PC-3 (cell line): ENCODE data around the gene SLC35F3. TPM values are rescaled to one million over a fixed set of nuclear protein-coding genes. Genes with fewer than 3 reads are reported as not detected.
"Not testable (repeated sequence)": the region's sequence is repeated elsewhere in the genome, so short reads cannot be mapped to it uniquely, and the experiment has no call there.

Experiments
- ATAC-seq: fragments of 200-7000 bp; cut with Tn5 transposase; 2 replicates; pipeline ENCODE4 v1.9.1; 2020; ENCODE audit warnings: mild to moderate bottlenecking, moderate library complexity
- BruUV-seq: library from RNA; stranded (reverse); fragments of 400-500 nt; replicated peaks from 2 replicates; lab custom pipeline; 2021; lab: Mats Ljungman, UMichigan
- CTCF ChIA-PET: fragments of 300-600 bp; sonication (Branson Sonifier 250); formaldehyde crosslinking; loops from one replicate; lab custom pipeline; 2022; ENCODE audit warnings: antibody characterized with exemption; lab: Charles Lee
- POLR2A ChIA-PET: fragments of 300-600 bp; sonication (Branson Sonifier 250); formaldehyde crosslinking; loops from one replicate; lab custom pipeline; 2022; ENCODE audit warnings: antibody characterized with exemption; ENCODE audit not compliant: unreplicated experiment; lab: Charles Lee
- DNase-seq: peaks from one replicate; pipeline ENCODE4 v3.0.0-alpha.2; 2015
- H2AFZ ChIP-seq: fragments of 300-600 bp; sonication (generic); 2 replicates; pipeline ENCODE4 v1.6.0; 2016; ENCODE audit warnings: antibody characterized with exemption, low read length
- H3F3A ChIP-seq: fragments of 300-600 bp; sonication (generic); one replicate; pipeline ENCODE4 v1.6.0; 2017; ENCODE audit warnings: antibody characterized with exemption, low read length, control low read depth, mild to moderate bottlenecking; ENCODE audit not compliant: unreplicated experiment
- H3K27ac ChIP-seq: fragments of 300-600 bp; sonication (generic); 2 replicates; pipeline ENCODE4 v1.5.1; 2016; ENCODE audit warnings: mild to moderate bottlenecking, low read length
- H3K27me3 ChIP-seq: fragments of 300-600 bp; sonication (generic); 2 replicates; pipeline ENCODE4 v1.6.1; 2016; ENCODE audit warnings: low read length, mixed read lengths
- H3K36me3 ChIP-seq: fragments of 300-600 bp; sonication (generic); 2 replicates; pipeline ENCODE4 v1.6.1; 2016; ENCODE audit warnings: low read depth, mixed run types, low read length, mixed read lengths
- H3K4me1 ChIP-seq: fragments of 300-600 bp; sonication (generic); 2 replicates; pipeline ENCODE4 v1.5.1; 2016; ENCODE audit warnings: low read length; ENCODE audit not compliant: insufficient read depth
- H3K4me2 ChIP-seq: fragments of 300-600 bp; sonication (generic); 2 replicates; pipeline ENCODE4 v1.6.0; 2016; ENCODE audit warnings: low read length
- H3K4me3 ChIP-seq: fragments of 300-600 bp; sonication (generic); 2 replicates; pipeline ENCODE4 v1.5.1; 2016; ENCODE audit warnings: mild to moderate bottlenecking, low read length, mixed read lengths
- H3K79me2 ChIP-seq: fragments of 300-600 bp; sonication (generic); 2 replicates; pipeline ENCODE4 v1.6.1; 2017; ENCODE audit warnings: low read length, mixed read lengths
- H3K9ac ChIP-seq: fragments of 300-600 bp; sonication (generic); 2 replicates; pipeline ENCODE4 v1.6.0; 2016; ENCODE audit warnings: mild to moderate bottlenecking, low read length
- H3K9me2 ChIP-seq: fragments of 300-600 bp; sonication (generic); replicated peaks from 2 replicates; pipeline ENCODE4 v1.6.1; 2016; ENCODE audit warnings: mixed run types, low read length, mixed read lengths
- H3K9me3 ChIP-seq: fragments of 300-600 bp; sonication (generic); 2 replicates; pipeline ENCODE4 v1.6.1; 2016; ENCODE audit warnings: low read length, mixed read lengths
- H4K20me1 ChIP-seq: fragments of 300-600 bp; sonication (generic); 2 replicates; pipeline ENCODE4 v1.6.1; 2016; ENCODE audit warnings: low read length, mixed read lengths
- EZH2 ChIP-seq: fragments of 300-600 bp; sonication (generic); IDR thresholded peaks from one replicate; pipeline ENCODE4 v1.6.1; 2017; ENCODE audit warnings: antibody characterized with exemption, mild to moderate bottlenecking, low read length; ENCODE audit not compliant: unreplicated experiment
- EZH2phosphoT487 ChIP-seq: fragments of 300-600 bp; sonication (generic); IDR thresholded peaks from 2 replicates; pipeline ENCODE4 v1.6.1; 2018; ENCODE audit warnings: mild to moderate bottlenecking, antibody characterized with exemption, low read length, borderline replicate concordance
- intact Hi-C: fragments of 100-400 bp; cut with micrococcal nuclease; formaldehyde crosslinking; loops from 2 replicates; pipeline ENCODE4 v1.9.0; 2023
- total RNA-seq: library from RNA; depleted of rRNA; stranded (reverse); fragments of >200 nt; gene quantifications from 2 replicates; pipeline ENCODE4 v1.2.3, GENCODE V29; 2014
- TF ChIP-seq, protein P1 (sequence below): fragments of 300-600 bp; sonication (generic); conservative IDR thresholded peaks from 2 replicates; pipeline ENCODE4 v1.5.1; 2017; ENCODE audit warnings: antibody characterized with exemption, low read depth, mild to moderate bottlenecking, low read length

The SLC35F3 gene
- total RNA-seq, 1 experiment from 2014 or later = 17.7 TPM

DNA sequence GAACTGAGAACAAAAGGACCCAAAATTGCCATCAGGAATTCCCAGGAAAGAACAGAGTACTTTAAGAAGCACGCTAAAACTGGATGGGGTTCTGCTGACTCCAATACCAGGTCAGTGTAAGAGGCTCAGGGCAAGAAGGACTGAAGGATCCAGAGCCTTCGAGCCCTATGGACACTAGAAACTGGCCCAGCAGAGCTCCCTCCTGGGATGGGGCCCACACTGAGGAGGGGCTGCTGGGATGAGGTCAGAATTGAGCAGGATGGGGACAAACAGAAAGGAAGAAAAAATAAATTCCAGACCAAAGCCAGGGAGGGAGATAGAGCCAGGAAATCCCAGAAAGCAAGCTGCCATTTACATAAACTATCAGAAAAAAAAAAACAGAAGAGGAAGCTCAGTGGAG lies 246.4 kb downstream of the SLC35F3 start:
- DNase-seq = no peak
- ChIA-PET CTCF (interaction anchor here (0.7 kb wide), 1 partner anchor 105 kb away, joined by 3 read pairs; no protein-coding TSS in a partner anchor), POLR2A (no interaction called here)
- Histone ChIP-seq H3K27ac (no peak overlapping the region), H3K4me2 (no peak overlapping the region), H2AFZ (no peak overlapping the region), H3K9me2 (no peaks in the 10 kb centered on the region), H3F3A (no peaks in the 10 kb centered on the region), H3K27me3 (no peaks in the 10 kb centered on the region), H3K36me3 (no peaks in the 10 kb centered on the region), H4K20me1 (no peaks in the 10 kb centered on the region), H3K9ac (no peak overlapping the region), H3K9me3 (no peaks in the 10 kb centered on the region), H3K4me3 (no peak overlapping the region), H3K4me1 (no peaks in the 10 kb centered on the region; the same call in 1 of the 2 replicates), H3K79me2 (no peaks in the 10 kb centered on the region)
- ATAC-seq = no peak
- intact Hi-C loops = loop anchor here (5.0 kb wide), 2 partner anchors 34 to 66 kb away; no protein-coding TSS in a partner anchor
- TF ChIP-seq EZH2 (no peak), EZH2phosphoT487 (no peak)
- TF ChIP-seq, protein P1, sequence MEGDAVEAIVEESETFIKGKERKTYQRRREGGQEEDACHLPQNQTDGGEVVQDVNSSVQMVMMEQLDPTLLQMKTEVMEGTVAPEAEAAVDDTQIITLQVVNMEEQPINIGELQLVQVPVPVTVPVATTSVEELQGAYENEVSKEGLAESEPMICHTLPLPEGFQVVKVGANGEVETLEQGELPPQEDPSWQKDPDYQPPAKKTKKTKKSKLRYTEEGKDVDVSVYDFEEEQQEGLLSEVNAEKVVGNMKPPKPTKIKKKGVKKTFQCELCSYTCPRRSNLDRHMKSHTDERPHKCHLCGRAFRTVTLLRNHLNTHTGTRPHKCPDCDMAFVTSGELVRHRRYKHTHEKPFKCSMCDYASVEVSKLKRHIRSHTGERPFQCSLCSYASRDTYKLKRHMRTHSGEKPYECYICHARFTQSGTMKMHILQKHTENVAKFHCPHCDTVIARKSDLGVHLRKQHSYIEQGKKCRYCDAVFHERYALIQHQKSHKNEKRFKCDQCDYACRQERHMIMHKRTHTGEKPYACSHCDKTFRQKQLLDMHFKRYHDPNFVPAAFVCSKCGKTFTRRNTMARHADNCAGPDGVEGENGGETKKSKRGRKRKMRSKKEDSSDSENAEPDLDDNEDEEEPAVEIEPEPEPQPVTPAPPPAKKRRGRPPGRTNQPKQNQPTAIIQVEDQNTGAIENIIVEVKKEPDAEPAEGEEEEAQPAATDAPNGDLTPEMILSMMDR = no peak
- no TSS peak for BruUV-seq

DNA sequence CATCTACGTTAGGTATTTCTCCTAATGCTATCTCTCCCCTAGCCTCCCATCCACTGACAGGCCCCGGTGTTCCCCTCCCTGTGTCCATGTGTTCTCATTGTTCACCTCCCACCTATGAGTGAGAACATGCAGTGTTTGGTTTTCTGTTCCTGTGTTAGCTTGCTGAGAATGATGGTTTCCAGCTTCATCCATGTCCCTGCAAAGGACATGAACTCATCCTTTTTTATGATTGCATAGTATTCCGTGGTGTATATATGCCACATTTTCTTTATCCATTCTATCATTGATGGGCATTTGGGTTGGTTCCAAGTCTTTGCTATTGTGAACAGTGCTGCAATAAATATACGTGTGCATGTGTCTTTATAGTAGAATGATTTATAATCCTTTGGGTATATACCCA lies 247.9 kb downstream of the SLC35F3 start:
- H3K9me3 ChIP-seq, H3K4me2 ChIP-seq, H3K9me2 ChIP-seq, H2AFZ ChIP-seq, H3K79me2 ChIP-seq, H4K20me1 ChIP-seq, ATAC-seq, H3K27ac ChIP-seq, POLR2A ChIA-PET, H3K27me3 ChIP-seq, H3F3A ChIP-seq, H3K4me3 ChIP-seq, H3K9ac ChIP-seq, CTCF ChIA-PET, BruUV-seq, DNase-seq, H3K4me1 ChIP-seq, H3K36me3 ChIP-seq: not testable (repeated sequence)
- intact Hi-C loops = loop anchor here (5.0 kb wide), 2 partner anchors 35 to 65 kb away; no protein-coding TSS in a partner anchor

DNA sequence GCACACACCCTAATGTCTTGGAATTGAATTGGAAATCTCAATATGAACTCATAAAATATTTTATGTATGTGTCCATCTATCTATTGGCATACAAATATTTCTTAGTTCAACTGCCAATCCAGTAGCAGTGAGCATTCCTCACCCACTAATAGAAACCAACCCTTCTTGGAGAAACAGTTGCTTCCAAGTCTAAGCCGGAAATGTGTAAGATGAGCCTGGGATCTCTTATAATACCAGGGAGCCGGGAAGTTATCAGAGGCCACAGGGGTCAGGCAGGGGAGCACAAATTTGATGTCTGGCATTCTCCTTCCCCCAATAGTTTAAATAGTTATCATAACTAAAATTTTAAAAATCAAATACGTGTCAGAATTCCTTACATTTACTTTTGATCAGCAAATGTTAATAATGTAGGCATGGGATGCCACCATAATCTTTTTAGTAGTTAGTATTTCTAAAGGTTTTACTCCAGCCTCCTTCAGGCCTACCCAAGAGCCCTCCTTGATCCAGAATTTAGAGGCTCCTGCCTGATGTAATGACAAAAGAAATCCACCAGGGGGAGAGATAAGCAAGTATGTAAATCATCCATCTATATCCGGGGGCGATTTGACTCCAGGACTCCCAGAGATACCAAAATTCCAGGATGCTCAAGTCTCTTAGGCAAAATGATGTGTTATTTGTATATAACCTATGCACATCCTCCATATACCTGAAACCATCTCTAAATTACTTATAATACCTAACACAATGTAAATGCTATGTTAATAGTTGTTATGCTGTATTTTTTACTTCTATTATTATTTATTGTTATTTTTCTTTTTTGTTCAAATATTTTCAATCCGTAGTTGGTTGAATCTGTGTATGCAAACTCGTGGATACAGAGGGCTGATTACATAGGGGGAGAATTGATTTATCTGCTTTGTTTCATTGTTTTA lies 250.1 kb downstream of the SLC35F3 start:
- ChIA-PET POLR2A (no interaction called here), CTCF (no interaction called here)
- H3K9me3 ChIP-seq = no peaks in the 10 kb centered on the region
- intact Hi-C loops = loop anchor here (1.0 to 5.0 kb wide), 4 partner anchors 37 to 172 kb away; no protein-coding TSS in a partner anchor
- H2AFZ ChIP-seq = no peak overlapping the region
- H3K9me2 ChIP-seq = no peaks in the 10 kb centered on the region
- no TSS peak for BruUV-seq
- no peak overlapping the region for H3K27ac ChIP-seq
- H4K20me1 ChIP-seq = no peaks in the 10 kb centered on the region
- ATAC-seq (peak; percentile 88), DNase-seq (peak; percentile 92)
- no peaks in the 10 kb centered on the region for H3K27me3 ChIP-seq
- no peak overlapping the region for H3K4me2 ChIP-seq
- H3K4me3 ChIP-seq = no peak overlapping the region
- no peaks in the 10 kb centered on the region for H3K79me2 ChIP-seq
- H3K9ac ChIP-seq = no peak overlapping the region
- H3K4me1 ChIP-seq = no peaks in the 10 kb centered on the region
- TF ChIP-seq EZH2phosphoT487 = no peak
- no peak for TF ChIP-seq EZH2
- TF ChIP-seq, protein P1 = peak; percentile 92
- H3F3A ChIP-seq = no peaks in the 10 kb centered on the region
- H3K36me3 ChIP-seq = no peaks in the 10 kb centered on the region
